GM21528 (cell line): ENCODE results near the gene KLHL17.
"Not testable (repeated sequence)": the region's sequence is repeated elsewhere in the genome, so short reads cannot be mapped to it uniquely, and the experiment has no call there.

Source experiments
- ATAC-seq: cut with Tn5 transposase; IDR thresholded peaks from one replicate; pipeline ENCODE4 v1.9.1; 2021; ENCODE audit warnings: mild to moderate bottlenecking, moderate library complexity; ENCODE audit not compliant: unreplicated experiment, low FRiP score

Gene KLHL17

GRCh38 chr1:966135-966703, 5.8 kb downstream of the KLHL17 start, which contains the start of gene PLEKHN1:
Gene PLEKHN1, plus strand, starts transcription at chr1:966482. Its CDS starts 50 bp downstream, at chr1:966532.
- peak; percentile 25 for ATAC-seq

GRCh38 chr1:966704-967300, 6.4 kb downstream of the KLHL17 start:
- ATAC-seq, result peak; percentile 59

GRCh38 chr1:967466-968343, 7.3 kb downstream of the KLHL17 start:
- ATAC-seq, result no peak

- no peak for ATAC-seq
These were observed 9.0 kb downstream of the KLHL17 start for GRCh38 chr1:969260-969855.

DNA sequence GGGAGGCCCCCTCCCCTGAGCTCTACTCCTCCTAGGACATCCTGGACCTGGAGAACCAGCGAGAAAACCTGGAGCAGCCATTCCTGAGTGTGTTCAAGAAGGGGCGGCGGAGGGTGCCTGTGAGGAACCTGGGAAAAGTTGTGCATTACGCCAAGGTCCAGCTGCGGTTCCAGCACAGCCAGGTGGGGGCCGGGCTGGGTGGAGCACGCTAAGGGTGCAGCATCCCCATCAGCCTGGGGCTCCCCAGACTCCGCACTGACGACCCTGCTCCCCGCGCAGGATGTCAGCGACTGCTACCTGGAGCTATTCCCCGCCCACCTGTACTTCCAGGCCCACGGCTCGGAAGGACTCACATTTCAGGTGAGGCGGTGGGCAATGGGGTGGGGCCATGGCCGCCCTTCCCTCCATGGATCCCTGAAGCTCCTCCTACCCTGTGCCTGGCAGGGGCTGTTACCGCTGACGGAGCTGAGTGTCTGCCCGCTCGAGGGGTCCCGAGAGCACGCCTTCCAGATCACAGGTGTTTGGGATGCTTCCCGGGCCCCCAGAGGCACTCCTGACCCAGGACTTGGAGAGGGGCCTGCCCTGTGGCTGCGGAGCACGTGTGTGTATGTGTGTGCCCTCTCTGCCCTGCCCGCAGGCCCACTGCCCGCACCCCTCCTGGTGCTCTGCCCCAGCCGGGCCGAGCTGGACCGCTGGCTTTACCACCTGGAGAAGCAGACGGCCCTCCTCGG, 10.0 kb downstream of the KLHL17 start:
- no peak for ATAC-seq

DNA sequence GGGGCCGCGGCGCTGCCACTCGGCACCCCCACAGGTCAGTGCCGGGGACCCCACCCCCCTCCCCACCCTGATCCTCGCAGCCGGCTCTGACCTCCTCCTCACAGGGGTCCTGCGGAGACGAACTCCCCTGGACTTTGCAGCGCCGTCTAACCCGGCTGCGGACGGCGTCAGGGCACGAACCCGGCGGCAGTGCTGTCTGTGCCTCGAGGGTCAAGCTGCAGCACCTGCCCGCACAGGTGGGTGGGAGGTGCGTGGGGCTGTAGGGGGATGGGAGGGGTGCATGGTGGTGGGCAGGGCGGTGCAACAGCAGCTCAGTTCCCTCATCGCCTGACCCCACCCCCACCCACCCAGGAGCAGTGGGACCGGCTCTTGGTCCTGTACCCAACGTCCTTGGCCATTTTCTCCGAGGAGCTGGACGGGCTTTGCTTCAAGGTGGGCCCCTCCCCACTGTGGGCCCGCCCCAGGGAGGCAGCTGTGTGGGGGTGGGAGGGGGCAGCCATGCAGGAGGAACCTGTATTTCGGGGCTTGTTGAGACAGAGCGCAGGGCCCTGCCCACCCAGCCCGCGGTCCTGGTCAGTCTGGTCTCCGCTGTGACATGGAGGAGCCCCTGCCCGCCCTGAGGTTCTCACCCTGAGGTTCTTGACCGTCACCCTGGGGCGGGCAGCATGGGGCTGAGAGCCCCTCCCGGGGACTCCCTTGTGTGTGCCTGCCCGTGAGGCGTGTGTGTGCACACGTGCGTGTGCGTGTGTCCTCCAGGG, 10.8 kb downstream of the KLHL17 start:
- no peak for ATAC-seq

GRCh38 chr1:971751-972506, 11.5 kb downstream of the KLHL17 start:
- ATAC-seq, result no peak

GRCh38 chr1:972726-973458, 12.5 kb downstream of the KLHL17 start:
- ATAC-seq, result no peak

- ATAC-seq, result no peak
These were observed 13.3 kb downstream of the KLHL17 start for GRCh38 chr1:973459-974292.

DNA sequence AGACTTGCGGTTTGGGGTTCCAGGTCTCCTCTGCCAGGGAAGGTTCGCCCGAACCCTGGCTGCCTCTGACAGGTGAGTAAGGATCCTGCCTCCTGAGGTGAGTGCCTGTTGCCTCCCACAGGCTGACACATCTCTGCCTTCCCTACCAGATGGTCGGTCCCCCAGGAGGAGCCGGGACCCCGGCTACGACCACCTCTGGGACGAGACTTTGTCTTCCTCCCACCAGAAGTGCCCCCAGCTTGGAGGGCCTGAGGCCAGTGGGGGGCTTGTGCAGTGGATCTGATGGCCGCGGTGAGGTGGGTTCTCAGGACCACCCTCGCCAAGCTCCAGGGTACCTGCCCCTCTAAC, 13.9 kb downstream of the KLHL17 start:
- no peak for ATAC-seq

- no peak for ATAC-seq
These were observed 14.4 kb downstream of the KLHL17 start for GRCh38 chr1:974687-975328.

DNA sequence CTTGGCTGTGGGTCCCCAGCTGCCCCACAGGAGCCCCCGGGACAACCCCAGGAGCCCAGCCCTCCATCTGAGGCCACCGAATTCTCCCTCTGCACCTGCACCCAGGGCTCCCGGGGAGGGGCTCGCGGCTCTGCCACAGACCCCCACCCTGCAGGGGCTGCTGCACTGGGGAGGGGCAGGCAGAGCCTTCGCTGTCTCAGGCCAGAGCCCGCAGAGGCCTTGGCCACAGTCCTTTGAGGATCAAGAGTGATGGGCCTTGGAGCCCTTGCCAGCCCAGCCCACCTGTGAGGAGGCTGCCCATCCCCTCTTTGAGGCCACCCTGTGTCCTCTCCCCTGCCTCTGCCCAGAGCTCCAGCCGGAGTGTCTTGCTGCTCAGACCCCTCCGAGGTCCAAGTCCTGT, 15.0 kb downstream of the KLHL17 start:
- no peak for ATAC-seq

GRCh38 chr1:975896-976683, 15.7 kb downstream of the KLHL17 start:
- no peak for ATAC-seq

DNA sequence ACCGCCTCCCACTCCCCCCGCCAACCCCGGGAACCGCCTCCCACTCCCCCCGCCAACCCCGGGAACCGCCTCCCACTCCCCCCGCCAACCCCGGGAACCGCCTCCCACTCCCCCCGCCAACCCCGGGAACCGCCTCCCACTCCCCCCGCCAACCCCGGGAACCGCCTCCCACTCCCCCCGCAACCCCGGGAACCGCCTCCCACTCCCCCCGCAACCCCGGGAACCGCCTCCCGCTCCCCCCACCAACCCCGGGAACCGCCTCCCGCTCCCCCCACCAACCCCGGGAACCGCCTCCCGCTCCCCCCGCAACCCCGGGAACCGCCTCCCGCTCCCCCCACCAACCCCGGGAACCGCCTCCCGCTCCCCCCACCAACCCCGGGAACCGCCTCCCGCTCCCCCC, 16.4 kb downstream of the KLHL17 start:
- not testable (repeated sequence) for ATAC-seq

DNA sequence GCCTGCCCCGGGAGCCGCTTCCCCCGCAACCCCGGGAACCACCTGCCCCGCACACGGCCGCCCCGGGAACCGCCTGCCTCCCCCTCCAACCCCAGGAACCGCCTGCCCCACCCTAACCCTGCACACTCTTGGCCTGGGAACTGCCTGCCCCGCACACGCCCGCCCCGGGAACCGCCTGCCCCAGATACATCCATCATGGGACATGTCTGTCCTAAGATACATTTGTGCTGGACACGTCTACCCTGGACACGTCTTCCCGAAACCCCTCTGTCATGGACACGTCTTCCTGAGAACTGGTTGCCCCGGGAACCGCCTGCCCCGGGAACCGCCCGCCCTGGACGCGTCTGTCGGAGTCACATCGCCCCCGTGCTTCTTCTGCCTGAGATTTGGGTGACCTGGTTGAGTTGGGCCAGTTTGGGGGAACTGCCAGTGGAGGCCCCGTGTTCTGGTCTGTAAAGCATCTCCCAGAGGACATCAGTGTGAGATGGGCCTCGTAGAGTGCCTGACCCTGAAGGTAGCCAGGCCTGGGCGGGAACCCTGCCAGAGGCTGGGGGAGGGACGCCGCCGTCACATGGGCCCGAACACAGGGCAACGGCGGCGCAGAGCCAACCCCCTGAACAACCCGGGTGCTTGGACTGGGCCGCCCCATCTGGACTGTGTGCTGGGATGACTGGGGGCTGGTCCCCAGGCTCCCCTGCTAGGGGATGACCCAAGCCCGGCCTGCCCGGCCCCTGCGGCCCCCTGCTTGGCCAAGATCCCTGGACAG, 17.9 kb downstream of the KLHL17 start:
- ATAC-seq, result no peak
